BLaER1 (cell line): Measurements from ENCODE around the gene DSC1.
"Not testable (repeated sequence)": the region's sequence is repeated elsewhere in the genome, so short reads cannot be mapped to it uniquely, and the experiment has no call there.

ENCODE experiments used
- H3K27ac ChIP-seq: shearing (Covaris generic); formaldehyde crosslinking; 2 replicates; pipeline ENCODE4 v1.8.1; 2022
- H3K27me3 ChIP-seq: shearing (Covaris generic); formaldehyde crosslinking; 2 replicates; pipeline ENCODE4 v1.8.1; 2022
- H3K36me3 ChIP-seq: shearing (Covaris generic); formaldehyde crosslinking; 2 replicates; pipeline ENCODE4 v1.8.1; 2022
- H3K4me1 ChIP-seq: shearing (Covaris generic); formaldehyde crosslinking; 2 replicates; pipeline ENCODE4 v1.8.1; 2022
- H3K4me2 ChIP-seq: shearing (Covaris generic); formaldehyde crosslinking; 2 replicates; pipeline ENCODE4 v1.8.1; 2022
- H3K4me3 ChIP-seq: shearing (Covaris generic); formaldehyde crosslinking; 2 replicates; pipeline ENCODE4 v1.8.1; 2022
- H3K9ac ChIP-seq: shearing (Covaris generic); formaldehyde crosslinking; 2 replicates; pipeline ENCODE4 v1.8.1; 2022
- H3K9me3 ChIP-seq: shearing (Covaris generic); formaldehyde crosslinking; 2 replicates; pipeline ENCODE4 v1.8.1; 2022
- H4K20me1 ChIP-seq: shearing (Covaris generic); formaldehyde crosslinking; 2 replicates; pipeline ENCODE4 v1.8.1; 2022
- Cebpa-rat ChIP-seq: shearing (Covaris generic); IDR thresholded peaks from 2 replicates; pipeline ENCODE4 v1.8.1; 2022

DSC1 gene

GRCh38 chr18:31149351-31149750 lies 13.3 kb downstream of the DSC1 start:
- Histone ChIP-seq H3K36me3 (no peaks in the 10 kb centered on the region), H4K20me1 (no peaks in the 10 kb centered on the region), H3K9me3 (no peaks in the 10 kb centered on the region), H3K4me1 (no peaks in the 10 kb centered on the region), H3K9ac (no peak overlapping the region), H3K27me3 (no peaks in the 10 kb centered on the region), H3K4me2 (no peak overlapping the region), H3K4me3 (no peak overlapping the region), H3K27ac (no peak overlapping the region)
- TF ChIP-seq Cebpa-rat: no peak

GRCh38 chr18:31148600-31148999 lies 14.1 kb downstream of the DSC1 start:
- Histone ChIP-seq H3K9ac (no peak overlapping the region), H4K20me1 (no peaks in the 10 kb centered on the region), H3K4me1 (no peaks in the 10 kb centered on the region), H3K27me3 (no peaks in the 10 kb centered on the region), H3K4me3 (no peak overlapping the region), H3K27ac (no peak overlapping the region), H3K36me3 (no peaks in the 10 kb centered on the region), H3K4me2 (no peak overlapping the region), H3K9me3 (no peaks in the 10 kb centered on the region)
- no peak for TF ChIP-seq Cebpa-rat

GRCh38 chr18:31146809-31147208 lies 15.8 kb downstream of the DSC1 start:
- Histone ChIP-seq H3K4me3 (no peak overlapping the region), H3K27ac (no peak overlapping the region), H3K36me3 (no peaks in the 10 kb centered on the region), H3K4me2 (no peak overlapping the region), H3K9ac (no peak overlapping the region), H3K9me3 (no peaks in the 10 kb centered on the region), H4K20me1 (no peaks in the 10 kb centered on the region), H3K27me3 (no peaks in the 10 kb centered on the region), H3K4me1 (no peaks in the 10 kb centered on the region)
- TF ChIP-seq Cebpa-rat: no peak

- Histone ChIP-seq H3K27me3 (no peaks in the 10 kb centered on the region), H3K36me3 (no peaks in the 10 kb centered on the region), H3K9me3 (no peaks in the 10 kb centered on the region), H3K9ac (no peak overlapping the region), H4K20me1 (no peaks in the 10 kb centered on the region), H3K4me2 (no peak overlapping the region), H3K27ac (no peak overlapping the region), H3K4me3 (no peak overlapping the region), H3K4me1 (no peaks in the 10 kb centered on the region)
- no peak for TF ChIP-seq Cebpa-rat
Measured at GRCh38 chr18:31143025-31143424, 19.6 kb downstream of the DSC1 start.

GRCh38 chr18:31138709-31139108 lies 23.9 kb downstream of the DSC1 start:
- H3K4me3 ChIP-seq: no peak overlapping the region
- no peaks in the 10 kb centered on the region for H3K9me3 ChIP-seq
- no peak overlapping the region for H3K27ac ChIP-seq
- no peak for TF ChIP-seq Cebpa-rat
- H3K9ac ChIP-seq: no peak overlapping the region
- H3K27me3 ChIP-seq: no peaks in the 10 kb centered on the region
- no peaks in the 10 kb centered on the region for H4K20me1 ChIP-seq
- no peak overlapping the region for H3K4me2 ChIP-seq
- H3K36me3 ChIP-seq: no peaks in the 10 kb centered on the region
- H3K4me1 ChIP-seq: no peaks in the 10 kb centered on the region

GRCh38 chr18:31134988-31135529 lies 27.6 kb downstream of the DSC1 start:
- Histone ChIP-seq H3K4me3 (no peak overlapping the region), H3K36me3 (no peaks in the 10 kb centered on the region), H3K4me1 (no peaks in the 10 kb centered on the region), H4K20me1 (no peaks in the 10 kb centered on the region), H3K27ac (no peak overlapping the region), H3K9ac (no peak overlapping the region), H3K27me3 (no peaks in the 10 kb centered on the region), H3K4me2 (no peak overlapping the region), H3K9me3 (no peaks in the 10 kb centered on the region)
- TF ChIP-seq Cebpa-rat: no peak

GRCh38 chr18:31129398-31130115 lies 33.1 kb downstream of the DSC1 start:
- Histone ChIP-seq H4K20me1 (no peaks in the 10 kb centered on the region), H3K27ac (no peak overlapping the region), H3K36me3 (no peaks in the 10 kb centered on the region), H3K9ac (no peak overlapping the region), H3K4me3 (no peak overlapping the region), H3K9me3 (no peaks in the 10 kb centered on the region), H3K27me3 (no peaks in the 10 kb centered on the region), H3K4me2 (no peak overlapping the region), H3K4me1 (no peaks in the 10 kb centered on the region)
- TF ChIP-seq Cebpa-rat: no peak

GRCh38 chr18:31125878-31126277 lies 36.8 kb downstream of the DSC1 start:
- no peaks in the 10 kb centered on the region for H4K20me1 ChIP-seq
- no peak overlapping the region for H3K4me3 ChIP-seq
- H3K4me2 ChIP-seq: no peak overlapping the region
- H3K36me3 ChIP-seq: no peaks in the 10 kb centered on the region
- H3K27me3 ChIP-seq: no peaks in the 10 kb centered on the region
- TF ChIP-seq Cebpa-rat: no peak
- no peak overlapping the region for H3K27ac ChIP-seq
- no peak overlapping the region for H3K9ac ChIP-seq
- H3K4me1 ChIP-seq: no peaks in the 10 kb centered on the region
- H3K9me3 ChIP-seq: no peaks in the 10 kb centered on the region

GRCh38 chr18:31123125-31123524 lies 39.5 kb downstream of the DSC1 start:
- H3K4me2 ChIP-seq, H3K9ac ChIP-seq, H3K9me3 ChIP-seq, H3K27ac ChIP-seq, H3K27me3 ChIP-seq, H3K4me3 ChIP-seq, H3K36me3 ChIP-seq, H4K20me1 ChIP-seq, H3K4me1 ChIP-seq: not testable (repeated sequence)

GRCh38 chr18:31120594-31120993 lies 42.1 kb downstream of the DSC1 start:
- Histone ChIP-seq H3K27ac (no peak overlapping the region), H4K20me1 (no peaks in the 10 kb centered on the region), H3K4me2 (no peak overlapping the region), H3K36me3 (no peaks in the 10 kb centered on the region), H3K4me1 (no peaks in the 10 kb centered on the region), H3K27me3 (no peaks in the 10 kb centered on the region), H3K9ac (no peak overlapping the region), H3K4me3 (no peak overlapping the region), H3K9me3 (no peaks in the 10 kb centered on the region)
- no peak for TF ChIP-seq Cebpa-rat
